Astrocyte of the cerebellum (primary cell): ENCODE data around the gene RAI1.
"Not testable (repeated sequence)": the region's sequence is repeated elsewhere in the genome, so short reads cannot be mapped to it uniquely, and the experiment has no call there.

Experiments
- DNase-seq: peaks from one replicate; pipeline ENCODE4 v3.0.0-alpha.2; 2011; ENCODE audit warnings: low read depth
- H3K4me3 ChIP-seq: 2 replicates; pipeline ENCODE4 v1.5.1; 2011; ENCODE audit warnings: mild to moderate bottlenecking, low read depth, low read length, moderate library complexity
- CTCF ChIP-seq: IDR thresholded peaks from 2 replicates; pipeline ENCODE4 v1.5.1; 2012; ENCODE audit warnings: low read length, low read depth, moderate library complexity, mild to moderate bottlenecking; ENCODE audit errors: missing control alignments
- in situ Hi-C: cut with HindIII; loops from 2 replicates; pipeline ENCODE4 v1.10.0; 2017; ENCODE audit warnings: low sequenced_read_pairs

RAI1 gene

GRCh38 chr17:17676752-17677151, 4.5 kb upstream of the RAI1 start:
- H3K4me3 ChIP-seq: no peak overlapping the region
- TF ChIP-seq CTCF: no peak
- in situ Hi-C loops: no loop called here
- no peak for DNase-seq

- no peak for TF ChIP-seq CTCF
- in situ Hi-C loops: no loop called here
- DNase-seq: no peak
- no peak overlapping the region for H3K4me3 ChIP-seq
Measured at GRCh38 chr17:17677299-17678040, 3.8 kb upstream of the RAI1 start.

- in situ Hi-C loops, DNase-seq, H3K4me3 ChIP-seq: not testable (repeated sequence)
Measured at GRCh38 chr17:17678063-17678699, 3.1 kb upstream of the RAI1 start.

- in situ Hi-C loops: no loop called here
- DNase-seq: no peak
- H3K4me3 ChIP-seq: no peak overlapping the region
- no peak for TF ChIP-seq CTCF
Measured at GRCh38 chr17:17679243-17679642, 2.0 kb upstream of the RAI1 start.

GRCh38 chr17:17679748-17680147, 1.5 kb upstream of the RAI1 start:
- H3K4me3 ChIP-seq: no peak overlapping the region
- no peak for TF ChIP-seq CTCF
- DNase-seq: no peak
- in situ Hi-C loops: no loop called here

GRCh38 chr17:17680477-17681186, 626 bp upstream of the RAI1 start:
- TF ChIP-seq CTCF: no peak
- no peak for DNase-seq
- no peak overlapping the region for H3K4me3 ChIP-seq
- in situ Hi-C loops: no loop called here
